K562 (cell line): ENCODE results near the gene WASHC2C. TPM values are rescaled to one million over a fixed set of nuclear protein-coding genes. Genes with fewer than 3 reads are reported as not detected.

Source experiments
- HMGN3 ChIP-seq: IDR thresholded peaks from 2 replicates; pipeline ENCODE4 v1.6.1; 2011; ENCODE audit warnings: borderline replicate concordance, low read depth, mild to moderate bottlenecking, mixed read lengths, low read length; ENCODE audit not compliant: insufficient read length; ENCODE audit errors: extremely low read depth
- KDM4B ChIP-seq, 2 experiments: fragments of 450-650 bp in 1 of 2; sonication (generic) in 1 of 2; IDR thresholded peaks; 2 replicates each; pipeline ENCODE4 v1.6.1; 2016 to 2017; ENCODE audit warnings: borderline replicate concordance in 2 of 2, antibody characterized with exemption in 1 of 2, low read depth in 1 of 2, mild to moderate bottlenecking in 1 of 2
- POLR2A ChIP-seq: fragments of 450-650 bp; conservative IDR thresholded peaks from 2 replicates; pipeline ENCODE4 v1.6.1; 2016
- POLR2AphosphoS5 ChIP-seq: IDR thresholded peaks from 2 replicates; pipeline ENCODE4 v1.6.1; 2011; ENCODE audit warnings: mild to moderate bottlenecking, low read depth, low read length, moderate library complexity; ENCODE audit not compliant: control insufficient read depth, insufficient read depth
- TCF7 ChIP-seq: sonication (generic); IDR thresholded peaks from 2 replicates; pipeline ENCODE4 v1.6.1; 2016; ENCODE audit warnings: antibody characterized with exemption, borderline replicate concordance
- polyA plus RNA-seq, 8 experiments: library from polyadenylated mRNA; depleted of rRNA in 4 of 8; stranded (reverse) in 5 of 8; unstranded in 3 of 8; fragments of >200 nt; fragmentation: Nextera tagmentation in 2 of 8; fragmentation: Illumina TruSeq in 1 of 8; extraction: Ambion mirVana in 2 of 8; extraction: Trizol in 1 of 8; gene quantifications; 2 replicates each; pipeline versions ENCODE4 v1.2.1 to v1.2.3, GENCODE V29; 2011 to 2014; ENCODE audit warnings: inconsistent platforms in 1 of 8, missing spikeins in 1 of 8
- total RNA-seq, 7 experiments: library from RNA; depleted of rRNA in 6 of 7; stranded (reverse); fragments of >200 nt in 6 of 7; fragmentation: Illumina TruSeq in 2 of 7; extraction: Trizol in 2 of 7; gene quantifications; 2 replicates each; pipeline versions ENCODE4 v1.2.1 to v1.2.3, GENCODE V29; 2011 to 2021; ENCODE audit warnings: low replicate concordance in 1 of 7
- TF ChIP-seq, protein P1 (sequence below): sonication (generic); formaldehyde crosslinking; IDR thresholded peaks from 2 replicates; pipeline ENCODE4 v1.8.0; 2022; ENCODE audit warnings: mild to moderate bottlenecking, missing genetic modification reagents
- TF ChIP-seq, protein P2 (sequence below), 2 experiments: fragments of 450-650 bp; conservative IDR thresholded peaks; 2 replicates each; pipeline ENCODE4 v1.6.1; 2017; ENCODE audit warnings: mild to moderate bottlenecking in 2 of 2, moderate library complexity in 2 of 2
- TF ChIP-seq, protein P3 (sequence below): fragments of 450-650 bp; IDR thresholded peaks from 2 replicates; pipeline ENCODE4 v1.6.1; 2016; ENCODE audit warnings: mild to moderate bottlenecking, moderate library complexity

The WASHC2C gene
- total and polyA plus RNA-seq, 9 of the 15 experiments (the other 6 are each of a cell fraction or from before 2014, with no cell fraction given) = 3.2 to 37.7 (median 24.1) TPM

DNA sequence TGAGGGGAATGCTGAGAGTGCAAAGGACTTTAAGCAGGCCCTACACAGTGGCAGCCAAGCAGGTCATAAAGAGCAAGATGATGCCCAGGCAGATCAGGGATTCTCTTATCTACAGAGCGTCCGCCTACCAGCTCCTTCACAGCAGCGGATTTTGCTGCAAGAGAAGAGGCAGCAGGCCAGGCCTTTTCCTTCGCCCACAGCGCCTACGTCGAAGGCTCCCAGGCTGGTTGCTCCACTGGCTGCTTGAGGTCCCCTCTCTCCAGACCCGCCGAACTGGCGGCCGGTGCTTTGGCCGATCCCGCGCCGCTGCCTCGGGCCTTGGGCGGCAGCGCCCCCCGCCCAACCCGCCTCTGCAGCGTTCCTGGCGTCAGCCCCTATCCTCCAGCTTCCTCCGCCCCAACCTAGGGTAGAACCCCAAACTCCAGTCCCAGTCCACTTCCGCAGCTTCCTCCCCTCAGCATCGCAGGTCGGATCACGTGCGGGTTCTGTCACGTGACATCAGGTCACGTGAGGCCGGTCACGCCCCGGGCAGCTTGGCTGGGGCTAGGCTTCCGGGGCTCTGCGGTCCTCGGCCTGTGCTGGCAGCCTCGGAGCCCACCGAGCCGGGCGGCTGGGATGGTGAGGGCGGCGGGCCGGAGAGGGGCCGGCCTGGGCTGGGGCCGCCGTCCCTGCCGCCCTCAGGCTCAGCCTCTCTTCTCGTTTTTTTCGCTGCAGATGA, at the start of gene WASHC2C (continued):
- TF ChIP-seq, protein P1, sequence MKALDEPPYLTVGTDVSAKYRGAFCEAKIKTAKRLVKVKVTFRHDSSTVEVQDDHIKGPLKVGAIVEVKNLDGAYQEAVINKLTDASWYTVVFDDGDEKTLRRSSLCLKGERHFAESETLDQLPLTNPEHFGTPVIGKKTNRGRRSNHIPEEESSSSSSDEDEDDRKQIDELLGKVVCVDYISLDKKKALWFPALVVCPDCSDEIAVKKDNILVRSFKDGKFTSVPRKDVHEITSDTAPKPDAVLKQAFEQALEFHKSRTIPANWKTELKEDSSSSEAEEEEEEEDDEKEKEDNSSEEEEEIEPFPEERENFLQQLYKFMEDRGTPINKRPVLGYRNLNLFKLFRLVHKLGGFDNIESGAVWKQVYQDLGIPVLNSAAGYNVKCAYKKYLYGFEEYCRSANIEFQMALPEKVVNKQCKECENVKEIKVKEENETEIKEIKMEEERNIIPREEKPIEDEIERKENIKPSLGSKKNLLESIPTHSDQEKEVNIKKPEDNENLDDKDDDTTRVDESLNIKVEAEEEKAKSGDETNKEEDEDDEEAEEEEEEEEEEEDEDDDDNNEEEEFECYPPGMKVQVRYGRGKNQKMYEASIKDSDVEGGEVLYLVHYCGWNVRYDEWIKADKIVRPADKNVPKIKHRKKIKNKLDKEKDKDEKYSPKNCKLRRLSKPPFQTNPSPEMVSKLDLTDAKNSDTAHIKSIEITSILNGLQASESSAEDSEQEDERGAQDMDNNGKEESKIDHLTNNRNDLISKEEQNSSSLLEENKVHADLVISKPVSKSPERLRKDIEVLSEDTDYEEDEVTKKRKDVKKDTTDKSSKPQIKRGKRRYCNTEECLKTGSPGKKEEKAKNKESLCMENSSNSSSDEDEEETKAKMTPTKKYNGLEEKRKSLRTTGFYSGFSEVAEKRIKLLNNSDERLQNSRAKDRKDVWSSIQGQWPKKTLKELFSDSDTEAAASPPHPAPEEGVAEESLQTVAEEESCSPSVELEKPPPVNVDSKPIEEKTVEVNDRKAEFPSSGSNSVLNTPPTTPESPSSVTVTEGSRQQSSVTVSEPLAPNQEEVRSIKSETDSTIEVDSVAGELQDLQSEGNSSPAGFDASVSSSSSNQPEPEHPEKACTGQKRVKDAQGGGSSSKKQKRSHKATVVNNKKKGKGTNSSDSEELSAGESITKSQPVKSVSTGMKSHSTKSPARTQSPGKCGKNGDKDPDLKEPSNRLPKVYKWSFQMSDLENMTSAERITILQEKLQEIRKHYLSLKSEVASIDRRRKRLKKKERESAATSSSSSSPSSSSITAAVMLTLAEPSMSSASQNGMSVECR (CRISPR knock-in tag) = peak; percentile 96
- peak in 1 of 2 experiments; percentile 96; a peak in 2 of 4 replicates for TF ChIP-seq KDM4B (IDR thresholded peaks at IDR 0.05; ENCODE audit: borderline replicate concordance in 2 of 2, low read depth in 1 of 2)
- TF ChIP-seq, protein P2, sequence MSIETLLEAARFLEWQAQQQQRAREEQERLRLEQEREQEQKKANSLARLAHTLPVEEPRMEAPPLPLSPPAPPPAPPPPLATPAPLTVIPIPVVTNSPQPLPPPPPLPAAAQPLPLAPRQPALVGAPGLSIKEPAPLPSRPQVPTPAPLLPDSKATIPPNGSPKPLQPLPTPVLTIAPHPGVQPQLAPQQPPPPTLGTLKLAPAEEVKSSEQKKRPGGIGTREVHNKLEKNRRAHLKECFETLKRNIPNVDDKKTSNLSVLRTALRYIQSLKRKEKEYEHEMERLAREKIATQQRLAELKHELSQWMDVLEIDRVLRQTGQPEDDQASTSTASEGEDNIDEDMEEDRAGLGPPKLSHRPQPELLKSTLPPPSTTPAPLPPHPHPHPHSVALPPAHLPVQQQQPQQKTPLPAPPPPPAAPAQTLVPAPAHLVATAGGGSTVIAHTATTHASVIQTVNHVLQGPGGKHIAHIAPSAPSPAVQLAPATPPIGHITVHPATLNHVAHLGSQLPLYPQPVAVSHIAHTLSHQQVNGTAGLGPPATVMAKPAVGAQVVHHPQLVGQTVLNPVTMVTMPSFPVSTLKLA (conservative IDR thresholded peaks at IDR 0.05) = peak; percentile 73 to 90
- peak; percentile 57; the same call in 1 of the 2 replicates for TF ChIP-seq POLR2AphosphoS5
- TF ChIP-seq TCF7 = 0 out of 2 replicates have a peak, but pooled peaks have one; percentile 14
- peak; percentile 62 for TF ChIP-seq POLR2A
- peak; percentile 58 for TF ChIP-seq HMGN3
- TF ChIP-seq, protein P3, sequence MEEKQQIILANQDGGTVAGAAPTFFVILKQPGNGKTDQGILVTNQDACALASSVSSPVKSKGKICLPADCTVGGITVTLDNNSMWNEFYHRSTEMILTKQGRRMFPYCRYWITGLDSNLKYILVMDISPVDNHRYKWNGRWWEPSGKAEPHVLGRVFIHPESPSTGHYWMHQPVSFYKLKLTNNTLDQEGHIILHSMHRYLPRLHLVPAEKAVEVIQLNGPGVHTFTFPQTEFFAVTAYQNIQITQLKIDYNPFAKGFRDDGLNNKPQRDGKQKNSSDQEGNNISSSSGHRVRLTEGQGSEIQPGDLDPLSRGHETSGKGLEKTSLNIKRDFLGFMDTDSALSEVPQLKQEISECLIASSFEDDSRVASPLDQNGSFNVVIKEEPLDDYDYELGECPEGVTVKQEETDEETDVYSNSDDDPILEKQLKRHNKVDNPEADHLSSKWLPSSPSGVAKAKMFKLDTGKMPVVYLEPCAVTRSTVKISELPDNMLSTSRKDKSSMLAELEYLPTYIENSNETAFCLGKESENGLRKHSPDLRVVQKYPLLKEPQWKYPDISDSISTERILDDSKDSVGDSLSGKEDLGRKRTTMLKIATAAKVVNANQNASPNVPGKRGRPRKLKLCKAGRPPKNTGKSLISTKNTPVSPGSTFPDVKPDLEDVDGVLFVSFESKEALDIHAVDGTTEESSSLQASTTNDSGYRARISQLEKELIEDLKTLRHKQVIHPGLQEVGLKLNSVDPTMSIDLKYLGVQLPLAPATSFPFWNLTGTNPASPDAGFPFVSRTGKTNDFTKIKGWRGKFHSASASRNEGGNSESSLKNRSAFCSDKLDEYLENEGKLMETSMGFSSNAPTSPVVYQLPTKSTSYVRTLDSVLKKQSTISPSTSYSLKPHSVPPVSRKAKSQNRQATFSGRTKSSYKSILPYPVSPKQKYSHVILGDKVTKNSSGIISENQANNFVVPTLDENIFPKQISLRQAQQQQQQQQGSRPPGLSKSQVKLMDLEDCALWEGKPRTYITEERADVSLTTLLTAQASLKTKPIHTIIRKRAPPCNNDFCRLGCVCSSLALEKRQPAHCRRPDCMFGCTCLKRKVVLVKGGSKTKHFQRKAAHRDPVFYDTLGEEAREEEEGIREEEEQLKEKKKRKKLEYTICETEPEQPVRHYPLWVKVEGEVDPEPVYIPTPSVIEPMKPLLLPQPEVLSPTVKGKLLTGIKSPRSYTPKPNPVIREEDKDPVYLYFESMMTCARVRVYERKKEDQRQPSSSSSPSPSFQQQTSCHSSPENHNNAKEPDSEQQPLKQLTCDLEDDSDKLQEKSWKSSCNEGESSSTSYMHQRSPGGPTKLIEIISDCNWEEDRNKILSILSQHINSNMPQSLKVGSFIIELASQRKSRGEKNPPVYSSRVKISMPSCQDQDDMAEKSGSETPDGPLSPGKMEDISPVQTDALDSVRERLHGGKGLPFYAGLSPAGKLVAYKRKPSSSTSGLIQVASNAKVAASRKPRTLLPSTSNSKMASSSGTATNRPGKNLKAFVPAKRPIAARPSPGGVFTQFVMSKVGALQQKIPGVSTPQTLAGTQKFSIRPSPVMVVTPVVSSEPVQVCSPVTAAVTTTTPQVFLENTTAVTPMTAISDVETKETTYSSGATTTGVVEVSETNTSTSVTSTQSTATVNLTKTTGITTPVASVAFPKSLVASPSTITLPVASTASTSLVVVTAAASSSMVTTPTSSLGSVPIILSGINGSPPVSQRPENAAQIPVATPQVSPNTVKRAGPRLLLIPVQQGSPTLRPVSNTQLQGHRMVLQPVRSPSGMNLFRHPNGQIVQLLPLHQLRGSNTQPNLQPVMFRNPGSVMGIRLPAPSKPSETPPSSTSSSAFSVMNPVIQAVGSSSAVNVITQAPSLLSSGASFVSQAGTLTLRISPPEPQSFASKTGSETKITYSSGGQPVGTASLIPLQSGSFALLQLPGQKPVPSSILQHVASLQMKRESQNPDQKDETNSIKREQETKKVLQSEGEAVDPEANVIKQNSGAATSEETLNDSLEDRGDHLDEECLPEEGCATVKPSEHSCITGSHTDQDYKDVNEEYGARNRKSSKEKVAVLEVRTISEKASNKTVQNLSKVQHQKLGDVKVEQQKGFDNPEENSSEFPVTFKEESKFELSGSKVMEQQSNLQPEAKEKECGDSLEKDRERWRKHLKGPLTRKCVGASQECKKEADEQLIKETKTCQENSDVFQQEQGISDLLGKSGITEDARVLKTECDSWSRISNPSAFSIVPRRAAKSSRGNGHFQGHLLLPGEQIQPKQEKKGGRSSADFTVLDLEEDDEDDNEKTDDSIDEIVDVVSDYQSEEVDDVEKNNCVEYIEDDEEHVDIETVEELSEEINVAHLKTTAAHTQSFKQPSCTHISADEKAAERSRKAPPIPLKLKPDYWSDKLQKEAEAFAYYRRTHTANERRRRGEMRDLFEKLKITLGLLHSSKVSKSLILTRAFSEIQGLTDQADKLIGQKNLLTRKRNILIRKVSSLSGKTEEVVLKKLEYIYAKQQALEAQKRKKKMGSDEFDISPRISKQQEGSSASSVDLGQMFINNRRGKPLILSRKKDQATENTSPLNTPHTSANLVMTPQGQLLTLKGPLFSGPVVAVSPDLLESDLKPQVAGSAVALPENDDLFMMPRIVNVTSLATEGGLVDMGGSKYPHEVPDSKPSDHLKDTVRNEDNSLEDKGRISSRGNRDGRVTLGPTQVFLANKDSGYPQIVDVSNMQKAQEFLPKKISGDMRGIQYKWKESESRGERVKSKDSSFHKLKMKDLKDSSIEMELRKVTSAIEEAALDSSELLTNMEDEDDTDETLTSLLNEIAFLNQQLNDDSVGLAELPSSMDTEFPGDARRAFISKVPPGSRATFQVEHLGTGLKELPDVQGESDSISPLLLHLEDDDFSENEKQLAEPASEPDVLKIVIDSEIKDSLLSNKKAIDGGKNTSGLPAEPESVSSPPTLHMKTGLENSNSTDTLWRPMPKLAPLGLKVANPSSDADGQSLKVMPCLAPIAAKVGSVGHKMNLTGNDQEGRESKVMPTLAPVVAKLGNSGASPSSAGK = peak; percentile 55; the same call in 1 of the 2 replicates
